Cardiac fibroblast (primary cell): ENCODE data around the gene CDC27.

ENCODE experiments used
- DNase-seq, 2 donors: peaks; one replicate each; pipeline versions ENCODE4 v3.0.0 to v3.0.0-alpha.2; 2010; ENCODE audit warnings: low read depth in 2 of 2
- H3K4me3 ChIP-seq, 2 donors: replicated peaks in 1 of 2; 1 replicate in 1 of 2; 2 replicates in 1 of 2; pipeline ENCODE4 v1.5.1; 2011; ENCODE audit warnings: low read depth in 2 of 2, low read length in 2 of 2, mild to moderate bottlenecking in 2 of 2, moderate library complexity in 1 of 2
- CTCF ChIP-seq: IDR thresholded peaks from one replicate; pipeline ENCODE4 v1.5.1; 2011; ENCODE audit warnings: low read depth, mild to moderate bottlenecking, low read length, inconsistent platforms

The CDC27 gene

GRCh38 chr17:47193931-47194511 is 4.9 kb upstream of the CDC27 start:
- no peak overlapping the region for H3K4me3 ChIP-seq
- no peak for DNase-seq
- TF ChIP-seq CTCF: no peak

GRCh38 chr17:47192554-47192953 is 3.5 kb upstream of the CDC27 start:
- no peak for DNase-seq
- H3K4me3 ChIP-seq: no peak overlapping the region
- TF ChIP-seq CTCF: no peak

GRCh38 chr17:47190770-47191169 is 1.7 kb upstream of the CDC27 start:
- no peak for DNase-seq
- no peak for TF ChIP-seq CTCF
- H3K4me3 ChIP-seq: no peak overlapping the region

- H3K4me3 ChIP-seq: no peak overlapping the region
- no peak for TF ChIP-seq CTCF
- DNase-seq: no peak
Observed at GRCh38 chr17:47190243-47190642, 1.1 kb upstream of the CDC27 start.

- peak overlapping the region; percentile 48 to 75 for H3K4me3 ChIP-seq
- no peak for DNase-seq
- no peak for TF ChIP-seq CTCF
Observed at GRCh38 chr17:47189732-47190237, 690 bp upstream of the CDC27 start.

GRCh38 chr17:47188271-47188875 is 722 bp downstream of the CDC27 start:
- TF ChIP-seq CTCF: no peak
- peak overlapping the region; percentile 75 to 87 for H3K4me3 ChIP-seq
- peak; percentile 62 to 64 for DNase-seq
